ENCODE measurements around the gene POLR2E.

DNA sequence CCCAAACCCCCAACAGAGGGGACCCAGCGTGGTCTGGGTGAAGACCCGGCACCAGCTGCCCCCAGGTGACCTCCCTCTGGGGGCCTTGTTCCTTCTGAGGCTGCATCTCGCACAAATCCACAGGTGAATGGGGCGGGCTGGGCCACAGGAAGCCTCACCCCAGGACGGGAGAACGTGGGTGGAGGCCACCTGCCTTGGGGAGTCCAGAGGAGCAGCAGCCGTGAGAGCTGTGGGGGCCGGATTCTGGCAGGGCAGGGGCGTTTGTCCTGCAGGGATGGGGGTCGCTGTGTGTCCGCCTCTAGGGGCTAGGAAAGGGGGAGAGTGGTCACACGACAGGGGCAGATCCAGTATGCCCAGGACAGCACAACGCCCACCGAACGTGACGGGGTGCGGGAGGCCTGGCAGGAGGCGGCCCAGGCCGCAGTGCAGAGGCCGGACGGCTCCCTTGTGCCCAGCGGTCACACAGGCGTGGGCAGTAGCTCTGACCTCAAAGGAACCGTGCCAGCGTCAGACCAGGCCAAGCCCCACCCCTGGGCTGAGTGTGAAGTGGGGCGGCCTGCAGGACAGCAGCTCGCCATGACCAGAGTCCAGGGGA, 6.7 kb downstream of the POLR2E start:
- TF ChIP-seq, protein P1, sequence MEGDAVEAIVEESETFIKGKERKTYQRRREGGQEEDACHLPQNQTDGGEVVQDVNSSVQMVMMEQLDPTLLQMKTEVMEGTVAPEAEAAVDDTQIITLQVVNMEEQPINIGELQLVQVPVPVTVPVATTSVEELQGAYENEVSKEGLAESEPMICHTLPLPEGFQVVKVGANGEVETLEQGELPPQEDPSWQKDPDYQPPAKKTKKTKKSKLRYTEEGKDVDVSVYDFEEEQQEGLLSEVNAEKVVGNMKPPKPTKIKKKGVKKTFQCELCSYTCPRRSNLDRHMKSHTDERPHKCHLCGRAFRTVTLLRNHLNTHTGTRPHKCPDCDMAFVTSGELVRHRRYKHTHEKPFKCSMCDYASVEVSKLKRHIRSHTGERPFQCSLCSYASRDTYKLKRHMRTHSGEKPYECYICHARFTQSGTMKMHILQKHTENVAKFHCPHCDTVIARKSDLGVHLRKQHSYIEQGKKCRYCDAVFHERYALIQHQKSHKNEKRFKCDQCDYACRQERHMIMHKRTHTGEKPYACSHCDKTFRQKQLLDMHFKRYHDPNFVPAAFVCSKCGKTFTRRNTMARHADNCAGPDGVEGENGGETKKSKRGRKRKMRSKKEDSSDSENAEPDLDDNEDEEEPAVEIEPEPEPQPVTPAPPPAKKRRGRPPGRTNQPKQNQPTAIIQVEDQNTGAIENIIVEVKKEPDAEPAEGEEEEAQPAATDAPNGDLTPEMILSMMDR (conservative IDR thresholded peaks at IDR 0.05; ENCODE audit: low read depth, low read length), result no peak
- no peak for TF ChIP-seq EZH2 (IDR thresholded peaks at IDR 0.05; ENCODE audit: borderline replicate concordance, low read depth, low read length, poor library complexity, severe bottlenecking)

Data from A673 (cell line).